K562 (cell line): Measurements from ENCODE around the gene POGLUT2. TPM values are rescaled to one million over a fixed set of nuclear protein-coding genes. Genes with fewer than 3 reads are reported as not detected.

Experiments
- DIDO1 ChIP-seq: fragments of 450-650 bp; IDR thresholded peaks from 2 replicates; pipeline ENCODE4 v1.6.1; 2016; ENCODE audit warnings: low read depth, missing biosample characterization, missing genetic modification characterization
- ETS2 ChIP-seq: IDR thresholded peaks from 2 replicates; pipeline ENCODE4 v1.6.1; 2016; ENCODE audit warnings: borderline replicate concordance, missing genetic modification characterization, mild to moderate bottlenecking, moderate library complexity, missing compliant biosample characterization; ENCODE audit not compliant: poor library complexity, severe bottlenecking
- HES1 ChIP-seq: fragments of 450-650 bp; IDR thresholded peaks from 2 replicates; pipeline ENCODE4 v1.6.1; 2016; ENCODE audit warnings: low read depth, mild to moderate bottlenecking, moderate library complexity
- HIVEP1 ChIP-seq: fragments of 250-450 bp; sonication (Bioruptor Pico); IDR thresholded peaks from 2 replicates; pipeline ENCODE4 v1.4.0; 2020; ENCODE audit warnings: mild to moderate bottlenecking
- HLTF ChIP-seq: fragments of 450-650 bp; IDR thresholded peaks from 2 replicates; pipeline ENCODE4 v1.6.1; 2016
- MED1 ChIP-seq: sonication (generic); formaldehyde crosslinking; IDR thresholded peaks from 2 replicates; pipeline ENCODE4 v1.8.1; 2023; ENCODE audit warnings: missing genetic modification reagents, borderline replicate concordance
- POLR2A ChIP-seq: fragments of 450-650 bp; conservative IDR thresholded peaks from 2 replicates; pipeline ENCODE4 v1.6.1; 2016
- PRMT5 ChIP-seq: sonication (generic); formaldehyde crosslinking; IDR thresholded peaks from 2 replicates; pipeline ENCODE4 v1.5.0; 2020; ENCODE audit warnings: missing genetic modification reagents
- SMAD3 ChIP-seq: fragments of 450-650 bp; formaldehyde crosslinking; conservative IDR thresholded peaks from 2 replicates; pipeline ENCODE4 v1.4.0; 2020; ENCODE audit warnings: mild to moderate bottlenecking
- TBP ChIP-seq: optimal IDR thresholded peaks from 2 replicates; pipeline ENCODE3; 2011; ENCODE audit warnings: low read depth, low read length, improper control_type of control experiment
- ZNF12 ChIP-seq: sonication (generic); formaldehyde crosslinking; IDR thresholded peaks from 2 replicates; pipeline ENCODE4 v1.4.0; 2020; ENCODE audit warnings: mild to moderate bottlenecking, missing genetic modification reagents
- ZNF124 ChIP-seq: sonication (generic); formaldehyde crosslinking; IDR thresholded peaks from 2 replicates; pipeline ENCODE4 v1.8.1; 2022; ENCODE audit warnings: missing genetic modification reagents
- polyA plus RNA-seq, 8 experiments: library from polyadenylated mRNA; depleted of rRNA in 4 of 8; stranded (reverse) in 5 of 8; unstranded in 3 of 8; fragments of >200 nt; fragmentation: Nextera tagmentation in 2 of 8; fragmentation: Illumina TruSeq in 1 of 8; extraction: Ambion mirVana in 2 of 8; extraction: Trizol in 1 of 8; gene quantifications; 2 replicates each; pipeline versions ENCODE4 v1.2.1 to v1.2.3, GENCODE V29; 2011 to 2014; ENCODE audit warnings: inconsistent platforms in 1 of 8, missing spikeins in 1 of 8
- total RNA-seq, 7 experiments: library from RNA; depleted of rRNA in 6 of 7; stranded (reverse); fragments of >200 nt in 6 of 7; fragmentation: Illumina TruSeq in 2 of 7; extraction: Trizol in 2 of 7; gene quantifications; 2 replicates each; pipeline versions ENCODE4 v1.2.1 to v1.2.3, GENCODE V29; 2011 to 2021; ENCODE audit warnings: low replicate concordance in 1 of 7
- TF ChIP-seq, protein P1 (sequence below): fragments of 200-600 bp; sonication (generic); IDR thresholded peaks from one replicate; pipeline ENCODE4 v1.6.1; 2012; ENCODE audit warnings: mild to moderate bottlenecking, low read depth, low read length, inconsistent platforms

POGLUT2 gene
- total and polyA plus RNA-seq, 9 of the 15 experiments (the other 6 are each of a cell fraction or from before 2014, with no cell fraction given), result 3.8 to 11.8 (median 10.8) TPM

- TF ChIP-seq, protein P1, sequence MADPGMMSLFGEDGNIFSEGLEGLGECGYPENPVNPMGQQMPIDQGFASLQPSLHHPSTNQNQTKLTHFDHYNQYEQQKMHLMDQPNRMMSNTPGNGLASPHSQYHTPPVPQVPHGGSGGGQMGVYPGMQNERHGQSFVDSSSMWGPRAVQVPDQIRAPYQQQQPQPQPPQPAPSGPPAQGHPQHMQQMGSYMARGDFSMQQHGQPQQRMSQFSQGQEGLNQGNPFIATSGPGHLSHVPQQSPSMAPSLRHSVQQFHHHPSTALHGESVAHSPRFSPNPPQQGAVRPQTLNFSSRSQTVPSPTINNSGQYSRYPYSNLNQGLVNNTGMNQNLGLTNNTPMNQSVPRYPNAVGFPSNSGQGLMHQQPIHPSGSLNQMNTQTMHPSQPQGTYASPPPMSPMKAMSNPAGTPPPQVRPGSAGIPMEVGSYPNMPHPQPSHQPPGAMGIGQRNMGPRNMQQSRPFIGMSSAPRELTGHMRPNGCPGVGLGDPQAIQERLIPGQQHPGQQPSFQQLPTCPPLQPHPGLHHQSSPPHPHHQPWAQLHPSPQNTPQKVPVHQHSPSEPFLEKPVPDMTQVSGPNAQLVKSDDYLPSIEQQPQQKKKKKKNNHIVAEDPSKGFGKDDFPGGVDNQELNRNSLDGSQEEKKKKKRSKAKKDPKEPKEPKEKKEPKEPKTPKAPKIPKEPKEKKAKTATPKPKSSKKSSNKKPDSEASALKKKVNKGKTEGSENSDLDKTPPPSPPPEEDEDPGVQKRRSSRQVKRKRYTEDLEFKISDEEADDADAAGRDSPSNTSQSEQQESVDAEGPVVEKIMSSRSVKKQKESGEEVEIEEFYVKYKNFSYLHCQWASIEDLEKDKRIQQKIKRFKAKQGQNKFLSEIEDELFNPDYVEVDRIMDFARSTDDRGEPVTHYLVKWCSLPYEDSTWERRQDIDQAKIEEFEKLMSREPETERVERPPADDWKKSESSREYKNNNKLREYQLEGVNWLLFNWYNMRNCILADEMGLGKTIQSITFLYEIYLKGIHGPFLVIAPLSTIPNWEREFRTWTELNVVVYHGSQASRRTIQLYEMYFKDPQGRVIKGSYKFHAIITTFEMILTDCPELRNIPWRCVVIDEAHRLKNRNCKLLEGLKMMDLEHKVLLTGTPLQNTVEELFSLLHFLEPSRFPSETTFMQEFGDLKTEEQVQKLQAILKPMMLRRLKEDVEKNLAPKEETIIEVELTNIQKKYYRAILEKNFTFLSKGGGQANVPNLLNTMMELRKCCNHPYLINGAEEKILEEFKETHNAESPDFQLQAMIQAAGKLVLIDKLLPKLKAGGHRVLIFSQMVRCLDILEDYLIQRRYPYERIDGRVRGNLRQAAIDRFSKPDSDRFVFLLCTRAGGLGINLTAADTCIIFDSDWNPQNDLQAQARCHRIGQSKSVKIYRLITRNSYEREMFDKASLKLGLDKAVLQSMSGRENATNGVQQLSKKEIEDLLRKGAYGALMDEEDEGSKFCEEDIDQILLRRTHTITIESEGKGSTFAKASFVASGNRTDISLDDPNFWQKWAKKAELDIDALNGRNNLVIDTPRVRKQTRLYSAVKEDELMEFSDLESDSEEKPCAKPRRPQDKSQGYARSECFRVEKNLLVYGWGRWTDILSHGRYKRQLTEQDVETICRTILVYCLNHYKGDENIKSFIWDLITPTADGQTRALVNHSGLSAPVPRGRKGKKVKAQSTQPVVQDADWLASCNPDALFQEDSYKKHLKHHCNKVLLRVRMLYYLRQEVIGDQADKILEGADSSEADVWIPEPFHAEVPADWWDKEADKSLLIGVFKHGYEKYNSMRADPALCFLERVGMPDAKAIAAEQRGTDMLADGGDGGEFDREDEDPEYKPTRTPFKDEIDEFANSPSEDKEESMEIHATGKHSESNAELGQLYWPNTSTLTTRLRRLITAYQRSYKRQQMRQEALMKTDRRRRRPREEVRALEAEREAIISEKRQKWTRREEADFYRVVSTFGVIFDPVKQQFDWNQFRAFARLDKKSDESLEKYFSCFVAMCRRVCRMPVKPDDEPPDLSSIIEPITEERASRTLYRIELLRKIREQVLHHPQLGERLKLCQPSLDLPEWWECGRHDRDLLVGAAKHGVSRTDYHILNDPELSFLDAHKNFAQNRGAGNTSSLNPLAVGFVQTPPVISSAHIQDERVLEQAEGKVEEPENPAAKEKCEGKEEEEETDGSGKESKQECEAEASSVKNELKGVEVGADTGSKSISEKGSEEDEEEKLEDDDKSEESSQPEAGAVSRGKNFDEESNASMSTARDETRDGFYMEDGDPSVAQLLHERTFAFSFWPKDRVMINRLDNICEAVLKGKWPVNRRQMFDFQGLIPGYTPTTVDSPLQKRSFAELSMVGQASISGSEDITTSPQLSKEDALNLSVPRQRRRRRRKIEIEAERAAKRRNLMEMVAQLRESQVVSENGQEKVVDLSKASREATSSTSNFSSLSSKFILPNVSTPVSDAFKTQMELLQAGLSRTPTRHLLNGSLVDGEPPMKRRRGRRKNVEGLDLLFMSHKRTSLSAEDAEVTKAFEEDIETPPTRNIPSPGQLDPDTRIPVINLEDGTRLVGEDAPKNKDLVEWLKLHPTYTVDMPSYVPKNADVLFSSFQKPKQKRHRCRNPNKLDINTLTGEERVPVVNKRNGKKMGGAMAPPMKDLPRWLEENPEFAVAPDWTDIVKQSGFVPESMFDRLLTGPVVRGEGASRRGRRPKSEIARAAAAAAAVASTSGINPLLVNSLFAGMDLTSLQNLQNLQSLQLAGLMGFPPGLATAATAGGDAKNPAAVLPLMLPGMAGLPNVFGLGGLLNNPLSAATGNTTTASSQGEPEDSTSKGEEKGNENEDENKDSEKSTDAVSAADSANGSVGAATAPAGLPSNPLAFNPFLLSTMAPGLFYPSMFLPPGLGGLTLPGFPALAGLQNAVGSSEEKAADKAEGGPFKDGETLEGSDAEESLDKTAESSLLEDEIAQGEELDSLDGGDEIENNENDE, result no peak
- TF ChIP-seq POLR2A (peak; percentile 55; the same call in 1 of the 2 replicates), TBP (peak; percentile 61), HLTF (no peak), ZNF124 (CRISPR knock-in tag) (no peak), MED1 (CRISPR knock-in tag) (no peak), DIDO1 (tag) (0 out of 2 replicates have a peak, but pooled peaks have one; percentile 29), ETS2 (tag) (no peak), PRMT5 (CRISPR knock-in tag) (no peak), ZNF12 (CRISPR knock-in tag) (no peak), HES1 (peak; percentile 62; the same call in 1 of the 2 replicates), HIVEP1 (CRISPR knock-in tag) (no peak), SMAD3 (CRISPR knock-in tag) (no peak)
Measured at GRCh38 chr13:102798581-102799425, at the start of gene POGLUT2, which contains the start of gene BIVM (continued).
